Mucosa of stomach (tissue), 1 donor: ENCODE measurements around the gene TMEM95.
"Not testable (repeated sequence)": the region's sequence is repeated elsewhere in the genome, so short reads cannot be mapped to it uniquely, and the experiment has no call there.

Experiments used
- H3K27me3 ChIP-seq: one replicate; pipeline ENCODE4 v1.7.0; 2013; ENCODE audit warnings: mild to moderate bottlenecking, low read length; ENCODE audit not compliant: control insufficient read depth, insufficient read depth
- H3K36me3 ChIP-seq: one replicate; pipeline ENCODE4 v1.7.0; 2013; ENCODE audit warnings: low read length; ENCODE audit not compliant: control insufficient read depth, insufficient read depth
- H3K4me1 ChIP-seq: one replicate; pipeline ENCODE4 v1.7.0; 2013; ENCODE audit warnings: mild to moderate bottlenecking, low read length; ENCODE audit not compliant: control insufficient read depth, insufficient read depth
- H3K4me3 ChIP-seq: one replicate; pipeline ENCODE4 v1.7.0; 2013; ENCODE audit warnings: low read length
- H3K9ac ChIP-seq: one replicate; pipeline ENCODE4 v1.7.0; 2013; ENCODE audit warnings: mild to moderate bottlenecking, low read length, moderate library complexity
- H3K9me3 ChIP-seq: one replicate; pipeline ENCODE4 v1.7.0; 2013; ENCODE audit warnings: mild to moderate bottlenecking, low read length, moderate library complexity; ENCODE audit not compliant: control insufficient read depth
- donor health status: Pancreatic carcinoma.

Gene TMEM95

GRCh38 chr17:7337600-7337999, 17.4 kb upstream of the TMEM95 start:
- H3K4me1 ChIP-seq, H3K9me3 ChIP-seq, H3K4me3 ChIP-seq, H3K9ac ChIP-seq, H3K36me3 ChIP-seq: not testable (repeated sequence)
- H3K27me3 ChIP-seq = peaks cover 19% of the 10 kb centered on the region

GRCh38 chr17:7340179-7340578, 14.8 kb upstream of the TMEM95 start:
- peaks cover 38% of the 10 kb centered on the region for H3K27me3 ChIP-seq
- H3K36me3 ChIP-seq = no peaks in the 10 kb centered on the region
- H3K4me3 ChIP-seq = no peak overlapping the region
- no peak overlapping the region for H3K9ac ChIP-seq
- no peaks in the 10 kb centered on the region for H3K9me3 ChIP-seq
- no peaks in the 10 kb centered on the region for H3K4me1 ChIP-seq

DNA sequence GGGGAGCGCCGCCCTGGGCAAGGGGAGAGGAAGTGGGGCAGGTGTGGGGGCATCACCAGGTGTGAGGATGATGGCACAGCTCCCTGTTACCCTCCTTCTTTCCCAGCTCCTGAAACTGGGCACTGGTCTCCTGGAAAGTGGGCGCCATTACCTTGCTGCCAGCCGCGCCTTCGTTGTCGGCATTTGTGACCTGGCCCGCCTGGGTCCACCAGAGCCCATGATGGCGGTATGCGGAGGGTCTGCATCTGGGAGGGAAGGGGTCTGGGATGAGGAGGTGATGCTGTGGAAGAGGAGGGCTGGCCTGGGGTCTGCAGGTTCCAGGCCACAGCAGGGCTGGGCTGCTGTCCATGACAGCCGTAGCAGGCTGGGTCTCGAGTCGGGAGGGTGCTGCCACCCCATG, 13.1 kb upstream of the TMEM95 start:
- Histone ChIP-seq H3K27me3 (peaks cover 28% of the 10 kb centered on the region), H3K4me3 (no peak overlapping the region), H3K36me3 (no peaks in the 10 kb centered on the region), H3K9me3 (no peaks in the 10 kb centered on the region), H3K4me1 (no peaks in the 10 kb centered on the region), H3K9ac (no peak overlapping the region)

DNA sequence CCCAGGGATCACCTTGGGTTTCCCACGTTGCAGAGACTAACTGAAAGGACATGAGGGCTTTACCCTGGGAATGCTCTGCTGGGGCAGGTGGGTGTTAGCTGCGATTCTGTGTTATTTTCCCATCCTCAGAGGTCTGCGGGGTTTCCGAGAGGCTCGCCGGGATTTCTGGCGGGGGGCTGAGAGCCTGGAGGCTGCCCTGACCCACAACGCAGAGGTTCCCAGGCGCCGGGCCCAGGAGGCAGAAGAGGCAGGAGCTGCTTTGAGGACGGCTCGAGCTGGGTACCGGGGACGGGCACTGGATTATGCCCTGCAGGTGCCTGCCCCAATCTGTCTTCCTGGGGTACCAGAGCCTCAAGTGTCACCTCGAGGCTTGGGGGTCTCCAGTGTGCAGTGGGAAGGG, 11.7 kb upstream of the TMEM95 start:
- peaks cover 28% of the 10 kb centered on the region for H3K27me3 ChIP-seq
- H3K4me1 ChIP-seq = no peaks in the 10 kb centered on the region
- H3K9me3 ChIP-seq = no peaks in the 10 kb centered on the region
- H3K9ac ChIP-seq = no peak overlapping the region
- H3K4me3 ChIP-seq = no peak overlapping the region
- H3K36me3 ChIP-seq = no peaks in the 10 kb centered on the region

DNA sequence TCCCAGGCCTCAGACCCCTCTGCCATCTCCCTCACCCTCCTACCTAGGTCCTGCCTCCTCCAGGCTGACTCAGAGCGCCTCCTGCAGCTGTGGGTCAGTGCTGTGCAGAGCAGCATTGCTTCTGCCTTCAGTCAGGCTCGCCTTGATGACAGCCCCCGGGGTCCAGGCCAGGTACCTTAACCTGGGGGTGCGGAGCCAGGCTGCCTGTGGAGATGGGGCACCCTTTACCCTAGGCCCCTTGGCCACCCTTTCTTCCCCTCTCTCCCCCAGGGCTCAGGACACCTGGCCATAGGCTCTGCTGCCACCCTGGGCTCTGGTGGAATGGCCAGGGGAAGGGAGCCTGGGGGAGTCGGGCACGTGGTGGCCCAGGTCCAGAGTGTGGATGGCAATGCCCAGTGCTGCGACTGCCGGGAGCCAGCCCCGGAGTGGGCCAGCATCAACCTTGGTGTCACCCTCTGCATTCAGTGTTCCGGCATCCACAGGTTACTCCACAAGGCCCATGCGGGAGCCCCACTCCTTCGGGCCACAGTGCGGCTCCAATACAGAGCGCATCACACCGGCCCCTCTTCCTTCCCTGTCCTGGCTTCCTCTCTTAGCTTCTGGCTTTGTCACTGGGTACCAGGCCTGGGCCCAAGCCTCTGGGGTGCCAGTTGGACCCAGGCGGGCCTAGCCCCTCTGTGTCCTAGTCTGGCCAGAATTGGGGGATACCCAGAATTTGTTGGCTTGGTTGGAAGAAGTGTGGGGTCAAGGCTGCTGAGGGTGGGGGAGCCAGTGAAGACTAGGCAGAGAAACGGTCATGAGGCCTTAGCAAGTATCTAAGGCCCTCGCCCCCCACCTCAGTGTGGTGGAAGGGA, 8.0 kb upstream of the TMEM95 start:
- no peak overlapping the region for H3K9ac ChIP-seq
- H3K36me3 ChIP-seq = no peaks in the 10 kb centered on the region
- no peak overlapping the region for H3K4me3 ChIP-seq
- H3K4me1 ChIP-seq = peaks cover 11% of the 10 kb centered on the region
- peaks cover 27% of the 10 kb centered on the region for H3K27me3 ChIP-seq
- no peaks in the 10 kb centered on the region for H3K9me3 ChIP-seq

DNA sequence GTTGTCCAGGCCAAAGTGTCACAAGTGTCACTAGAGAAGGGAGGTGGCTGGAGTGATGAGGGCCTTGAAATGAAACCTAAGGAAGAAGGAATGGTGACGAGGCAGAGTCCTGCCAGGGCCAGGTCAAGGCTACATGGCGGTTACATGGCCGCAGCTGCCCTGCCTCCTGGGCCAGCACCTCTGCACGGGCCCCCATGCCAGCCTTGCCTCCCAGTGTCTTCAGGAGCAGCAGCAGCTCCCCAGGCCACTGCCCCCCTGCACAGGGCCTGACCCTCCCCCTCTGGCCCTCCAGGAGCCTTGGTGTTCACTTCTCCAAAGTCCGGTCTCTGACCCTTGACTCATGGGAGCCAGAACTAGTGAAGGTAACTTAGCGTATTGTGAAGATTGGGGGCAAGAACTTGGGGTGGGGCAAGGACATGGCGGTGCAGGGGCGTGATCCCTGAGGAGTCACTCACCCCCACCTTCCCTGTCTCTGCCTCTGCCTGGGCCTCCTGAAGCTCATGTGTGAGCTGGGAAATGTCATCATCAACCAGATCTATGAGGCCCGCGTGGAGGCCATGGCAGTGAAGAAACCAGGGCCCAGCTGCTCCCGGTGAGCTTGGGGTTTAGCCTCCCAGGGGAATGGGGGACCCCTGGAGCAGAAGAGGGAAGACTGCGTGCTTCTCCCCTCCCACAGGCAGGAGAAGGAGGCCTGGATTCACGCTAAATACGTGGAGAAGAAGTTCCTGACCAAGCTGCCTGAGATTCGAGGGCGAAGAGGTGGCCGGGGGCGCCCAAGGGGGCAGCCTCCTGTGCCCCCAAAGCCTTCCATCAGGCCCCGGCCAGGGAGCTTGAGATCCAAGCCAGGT, 7.1 kb upstream of the TMEM95 start:
- Histone ChIP-seq H3K9me3 (no peaks in the 10 kb centered on the region), H3K9ac (no peak overlapping the region), H3K4me3 (no peak overlapping the region), H3K4me1 (peaks cover 16% of the 10 kb centered on the region), H3K27me3 (peaks cover 22% of the 10 kb centered on the region), H3K36me3 (no peaks in the 10 kb centered on the region)

DNA sequence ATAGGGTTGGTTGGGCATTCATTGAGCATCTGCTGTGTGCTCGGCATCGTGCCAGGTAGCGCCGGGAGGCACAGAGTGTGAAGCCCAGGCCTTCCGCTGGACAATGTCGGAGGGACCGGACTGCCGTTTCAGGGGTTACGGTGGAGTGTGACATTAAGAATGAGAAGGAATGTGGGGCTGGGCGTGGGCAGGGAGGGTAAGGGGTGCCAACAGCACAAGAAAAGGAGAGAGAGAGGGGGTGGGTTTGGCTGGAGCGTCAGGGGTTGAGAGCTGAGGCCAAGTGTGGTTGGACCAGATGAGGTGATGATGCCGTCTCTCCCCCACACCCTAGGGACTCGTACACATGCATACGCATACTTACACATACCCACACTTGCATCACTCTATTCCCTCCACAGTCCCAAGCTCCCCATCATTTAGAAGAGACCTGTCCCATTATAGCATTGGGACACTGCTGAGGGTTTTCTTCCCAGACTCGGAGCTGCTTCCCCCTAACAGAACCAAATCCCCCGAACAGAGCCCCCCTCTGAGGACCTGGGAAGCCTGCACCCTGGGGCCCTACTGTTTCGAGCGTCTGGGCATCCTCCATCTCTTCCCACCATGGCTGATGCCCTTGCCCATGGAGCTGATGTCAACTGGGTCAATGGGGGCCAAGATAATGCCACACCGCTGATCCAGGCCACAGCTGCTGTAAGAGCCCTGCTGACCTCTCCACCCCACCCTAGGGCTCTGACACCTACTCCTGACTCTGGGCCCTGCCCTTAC, 6.3 kb upstream of the TMEM95 start:
- no peak overlapping the region for H3K9ac ChIP-seq

GRCh38 chr17:7351665-7352502, 3.1 kb upstream of the TMEM95 start, which contains the start of gene KCTD11:
TSS of gene KCTD11 (plus strand) at chr17:7352162.
- Histone ChIP-seq H3K27me3 (peaks cover 9% of the 10 kb centered on the region), H3K9me3 (no peaks in the 10 kb centered on the region), H3K36me3 (no peaks in the 10 kb centered on the region), H3K4me1 (peaks cover 52% of the 10 kb centered on the region), H3K4me3 (peak within 1 kb of the TSS; percentile 74), H3K9ac (peak within 1 kb of the TSS; percentile 93)

More for the DNA sequence above, 6.3 kb upstream of the TMEM95 start:
- Histone ChIP-seq H3K4me3 (no peak overlapping the region), H3K27me3 (peaks cover 14% of the 10 kb centered on the region), H3K9me3 (no peaks in the 10 kb centered on the region), H3K4me1 (peaks cover 24% of the 10 kb centered on the region), H3K36me3 (no peaks in the 10 kb centered on the region)

GRCh38 chr17:7352503-7352889, 2.5 kb upstream of the TMEM95 start:
- Histone ChIP-seq H3K36me3 (no peaks in the 10 kb centered on the region), H3K4me1 (peaks cover 52% of the 10 kb centered on the region), H3K9me3 (no peaks in the 10 kb centered on the region), H3K9ac (peak overlapping the region; percentile 93), H3K4me3 (peak overlapping the region; percentile 74), H3K27me3 (peaks cover 9% of the 10 kb centered on the region)

- Histone ChIP-seq H3K4me3 (peak overlapping the region; percentile 74), H3K9me3 (no peaks in the 10 kb centered on the region), H3K27me3 (peaks cover 9% of the 10 kb centered on the region), H3K36me3 (no peaks in the 10 kb centered on the region), H3K4me1 (peaks cover 52% of the 10 kb centered on the region), H3K9ac (peak overlapping the region; percentile 93)
Observed at GRCh38 chr17:7352910-7353635, 1.9 kb upstream of the TMEM95 start.
